ENCODE measurements around the gene CCDC66. TPM values are rescaled to one million over a fixed set of nuclear protein-coding genes. Genes with fewer than 3 reads are reported as not detected.

Gene CCDC66
- total and polyA plus RNA-seq, 2 of the 4 experiments (the other 2 are of a cell fraction) = 6.0 to 9.1 TPM

GRCh38 chr3:56630966-56631365 lies 74.0 kb downstream of the CCDC66 start:
- dilution Hi-C loops (cut with HindIII; ENCODE audit: low sequenced_read_pairs, unreplicated experiment) = no loop called here
- no peaks in the 10 kb centered on the region for H3K27me3 ChIP-seq (ENCODE audit: control insufficient read depth, insufficient read depth, low read length)
- no peak overlapping the region for H3K56ac ChIP-seq (ENCODE audit: extremely low read depth, insufficient read depth, low read length)
- intact Hi-C loops (cut with micrococcal nuclease) = loop anchor here (5.0 kb wide), 1 partner anchor 36 kb away; no protein-coding TSS in a partner anchor
- no peak overlapping the region for H2BK20ac ChIP-seq (ENCODE audit: low read depth, low read length)
- no CpG with 5 or more reads among the region's 1 CpG for WGBS, 2 experiments (ENCODE audit: extremely low coverage in 2 of 2, insufficient read length in 1 of 2)
- no peaks in the 10 kb centered on the region for H3K9me3 ChIP-seq (ENCODE audit: control insufficient read depth, insufficient read depth, low read length)
- no peak overlapping the region for H4K8ac ChIP-seq (ENCODE audit: low read depth in 2 of 2, low read length in 2 of 2)
- TF ChIP-seq RAD21 (IDR thresholded peaks at IDR 0.05; ENCODE audit: low read length) (no peak), RFX5 (IDR thresholded peaks at IDR 0.05; ENCODE audit: low read depth, low read length) (no peak), CEBPB (IDR thresholded peaks at IDR 0.05; ENCODE audit: low read depth, low read length) (no peak), CHD1 (IDR thresholded peaks at IDR 0.05; ENCODE audit: low read depth, low read length) (no peak), POLR2A (IDR thresholded peaks at IDR 0.05; ENCODE audit: low read depth, low read length) (no peak), MAZ (IDR thresholded peaks at IDR 0.05; ENCODE audit: borderline replicate concordance, low read depth, low read length) (no peak), CTCF (conservative IDR thresholded peaks at IDR 0.05; ENCODE audit: low read depth, low read length) (no peak), NFE2L2 (IDR thresholded peaks at IDR 0.05; ENCODE audit: low read depth, low read length) (no peak)
- no peak overlapping the region for H4K91ac ChIP-seq (ENCODE audit: insufficient read depth, low read depth, low read length)
- no peak overlapping the region for H3K4ac ChIP-seq (ENCODE audit: low read depth, low read length)
- H4K20me1 ChIP-seq (ENCODE audit: insufficient read depth, low read length) = no peaks in the 10 kb centered on the region
- in situ Hi-C loops (cut with MboI; ENCODE audit: low sequenced_read_pairs) = no loop called here
- no peak overlapping the region for H3K27ac ChIP-seq (ENCODE audit: insufficient read depth, low read length)
- no TSS peak for BruUV-seq (replicated peaks)
- peaks cover 3% of the 10 kb centered on the region; the same call in 1 of the 2 replicates for H3K4me1 ChIP-seq (ENCODE audit: control insufficient read depth, insufficient read depth, low read length)
- no peaks in the 10 kb centered on the region for H3K9me1 ChIP-seq (ENCODE audit: insufficient read depth, low read length)
- no peak overlapping the region for H2BK120ac ChIP-seq (ENCODE audit: low read depth, low read length)
- H3K9ac ChIP-seq (ENCODE audit: low read depth, low read length) = no peak overlapping the region
- H3K4me2 ChIP-seq (ENCODE audit: low read depth, low read length) = no peak overlapping the region
- no peak overlapping the region for H3K18ac ChIP-seq (ENCODE audit: low read depth, low read length)
- ATAC-seq (ENCODE audit: low read depth) (peak; percentile 30), DNase-seq (peak; percentile 1)
- no peak overlapping the region for H2AFZ ChIP-seq (replicated peaks; ENCODE audit: low read length, poor library complexity)
- ChIA-PET POLR2A (ENCODE audit: unreplicated experiment) (no interaction called here), CTCF (interaction anchor here (0.5 to 1.3 kb wide), 3 partner anchors 9 to 1841 kb away, joined by 3 read pairs; no protein-coding TSS in a partner anchor)
- H3K23ac ChIP-seq (ENCODE audit: low read depth, low read length) = no peak overlapping the region
- H3K79me1 ChIP-seq (ENCODE audit: low read depth in 1 of 2, low read length in 2 of 2) = peaks cover 0 to 8% of the 10 kb centered on the region in 2 experiments; a peak in 3 of 4 replicates
- no peak overlapping the region for H2AK5ac ChIP-seq (ENCODE audit: low read depth, low read length)
- no peak overlapping the region for H2BK15ac ChIP-seq (ENCODE audit: low read depth, low read length)
- H3K36me3 ChIP-seq (ENCODE audit: control insufficient read depth, insufficient read depth, low read length) = peaks cover 25% of the 10 kb centered on the region
- H4K5ac ChIP-seq (ENCODE audit: low read depth, low read length) = no peak overlapping the region
- no peak overlapping the region for H3K4me3 ChIP-seq (ENCODE audit: insufficient read depth, low read depth, low read length)
- no peak overlapping the region for H2AK9ac ChIP-seq (replicated peaks; ENCODE audit: low read depth, low read length, poor library complexity)
- no peak overlapping the region for H2BK5ac ChIP-seq (ENCODE audit: low read depth, low read length, poor library complexity, severe bottlenecking)
- no peak overlapping the region for H3K14ac ChIP-seq (replicated peaks; ENCODE audit: low read depth, low read length)
